EL (cell line): Measurements from ENCODE around the gene CDAN1.

Experiments
- DNase-seq: peaks from one replicate; pipeline ENCODE4 v3.0.0-alpha.2; 2016

The CDAN1 gene

GRCh38 chr15:42707068-42707467 is 29.9 kb downstream of the CDAN1 start:
- no peak for DNase-seq

- DNase-seq = no peak
Observed at GRCh38 chr15:42705336-42705735, 31.6 kb downstream of the CDAN1 start.

DNA sequence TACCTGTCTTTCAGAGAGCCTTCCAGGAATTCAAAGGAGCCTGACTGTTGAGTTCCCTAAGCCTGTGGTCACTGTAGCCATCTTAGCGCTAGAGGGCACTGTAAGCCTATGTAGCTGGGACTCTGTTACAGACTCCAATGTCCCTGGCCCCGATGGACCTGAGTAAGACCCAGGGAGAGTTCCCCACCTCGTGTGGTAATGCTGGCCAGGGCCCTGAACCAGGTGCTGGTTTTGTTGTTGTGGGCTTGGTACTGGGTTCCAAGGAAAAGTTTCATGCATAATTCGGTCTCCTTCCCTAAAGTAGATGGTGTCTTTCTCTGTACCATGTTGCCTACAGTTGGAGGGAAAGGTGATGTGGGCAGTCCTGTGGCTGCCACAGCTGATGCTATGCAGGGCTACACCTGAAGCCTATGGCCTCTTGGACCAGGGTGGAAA is 32.4 kb downstream of the CDAN1 start:
- DNase-seq = peak; percentile 69

DNA sequence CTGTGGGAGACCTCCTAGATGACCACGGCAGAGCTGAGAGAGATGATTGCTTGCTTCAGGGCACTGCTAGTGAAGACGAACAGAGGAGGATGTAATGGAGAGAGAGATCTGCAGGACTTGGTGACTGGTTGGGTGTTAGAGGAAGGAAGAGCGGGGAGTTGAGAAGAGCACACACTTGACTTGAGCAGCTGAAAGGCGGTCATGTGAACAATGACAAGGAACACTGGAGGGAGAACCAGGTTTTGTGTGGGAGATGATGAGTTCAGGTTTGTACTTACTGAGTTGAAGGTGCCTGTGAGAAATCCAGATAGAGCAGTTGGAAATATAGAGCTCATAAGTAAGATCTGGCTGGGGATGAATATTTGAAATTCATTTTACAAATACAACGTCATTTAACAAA is 40.3 kb downstream of the CDAN1 start:
- no peak for DNase-seq

GRCh38 chr15:42695527-42696071 is 41.3 kb downstream of the CDAN1 start:
- no peak for DNase-seq

DNA sequence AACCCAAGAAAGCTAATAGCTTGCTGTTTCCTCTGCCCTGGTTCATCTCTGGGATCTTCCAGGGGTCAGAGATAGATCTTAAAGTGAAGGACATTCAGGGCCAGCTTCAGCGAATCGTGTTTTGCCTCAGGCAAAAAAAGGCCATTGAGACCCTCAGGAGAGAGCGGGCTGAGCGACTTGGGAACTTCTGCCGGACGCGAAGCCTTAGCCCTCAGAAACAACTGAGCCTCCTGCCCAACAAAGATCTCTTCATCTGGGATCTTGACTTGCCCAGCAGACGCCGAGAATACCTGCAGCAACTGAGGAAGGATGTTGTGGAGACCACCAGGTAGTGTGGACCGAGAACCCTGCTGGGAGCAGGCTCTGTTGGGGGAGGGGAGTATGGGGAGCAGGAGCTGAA is 42.5 kb downstream of the CDAN1 start:
- DNase-seq = no peak

- DNase-seq = no peak
Observed at GRCh38 chr15:42693942-42694341, 43.0 kb downstream of the CDAN1 start.

GRCh38 chr15:42693496-42693895 is 43.4 kb downstream of the CDAN1 start:
- no peak for DNase-seq

GRCh38 chr15:42692997-42693396 is 43.9 kb downstream of the CDAN1 start:
- no peak for DNase-seq

GRCh38 chr15:42692536-42692935 is 44.4 kb downstream of the CDAN1 start:
- DNase-seq = no peak

GRCh38 chr15:42691770-42692169 is 45.2 kb downstream of the CDAN1 start:
- no peak for DNase-seq

DNA sequence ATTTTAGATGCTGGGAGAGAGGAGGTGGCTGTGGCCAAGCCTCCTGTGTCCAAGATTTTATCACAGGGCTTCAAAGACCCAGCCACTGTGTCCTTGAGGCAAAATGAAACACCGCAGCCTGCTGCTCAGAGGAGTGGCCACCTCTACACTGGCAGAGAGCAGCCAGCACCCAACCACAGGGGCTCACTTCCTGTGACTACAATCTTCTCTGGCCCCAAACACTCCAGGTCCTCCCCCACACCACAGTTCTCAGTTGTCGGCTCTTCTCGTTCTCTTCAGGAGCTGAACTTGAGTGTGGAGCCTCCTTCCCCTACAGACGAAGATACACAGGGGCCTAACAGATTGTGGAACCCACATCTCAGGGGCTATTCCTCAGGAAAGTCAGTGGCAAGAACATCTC is 45.6 kb downstream of the CDAN1 start:
- DNase-seq = no peak

DNA sequence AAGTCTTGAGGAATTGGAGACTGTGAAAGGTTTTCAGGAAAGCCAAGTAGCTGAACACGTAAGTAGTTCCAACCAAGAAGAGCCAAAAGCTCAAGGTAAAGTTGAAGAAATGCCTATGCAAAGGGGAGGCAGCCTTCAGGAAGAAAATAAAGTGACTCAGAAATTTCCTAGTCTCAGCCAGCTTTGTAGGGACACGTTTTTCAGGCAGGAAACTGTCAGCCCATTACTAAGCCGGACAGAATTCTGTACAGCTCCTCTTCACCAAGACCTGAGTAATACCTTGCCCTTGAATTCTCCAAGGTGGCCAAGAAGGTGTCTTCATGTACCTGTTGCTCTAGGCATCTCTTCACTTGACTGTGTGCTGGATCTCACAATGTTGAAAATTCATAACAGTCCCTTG is 48.6 kb downstream of the CDAN1 start:
- no peak for DNase-seq

- DNase-seq = no peak
Observed at GRCh38 chr15:42687740-42688139, 49.2 kb downstream of the CDAN1 start.

DNA sequence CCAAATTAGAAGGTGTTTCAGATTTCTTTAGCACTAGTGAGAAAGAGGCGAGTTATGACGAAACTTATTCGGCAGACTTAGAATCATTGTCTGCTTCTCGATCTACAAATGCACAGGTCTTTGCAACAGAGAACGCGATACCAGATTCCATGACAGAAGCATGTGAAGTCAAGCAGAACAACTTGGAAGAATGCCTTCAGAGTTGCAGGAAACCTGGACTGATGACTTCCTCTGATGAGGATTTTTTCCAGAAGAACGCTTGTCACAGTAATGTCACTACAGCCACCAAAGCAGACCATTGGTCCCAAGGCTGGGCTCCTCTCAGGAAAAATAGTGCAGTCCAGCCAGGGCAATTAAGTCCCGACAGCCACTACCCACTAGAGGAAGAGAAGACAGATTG is 50.6 kb downstream of the CDAN1 start:
- DNase-seq = no peak

DNA sequence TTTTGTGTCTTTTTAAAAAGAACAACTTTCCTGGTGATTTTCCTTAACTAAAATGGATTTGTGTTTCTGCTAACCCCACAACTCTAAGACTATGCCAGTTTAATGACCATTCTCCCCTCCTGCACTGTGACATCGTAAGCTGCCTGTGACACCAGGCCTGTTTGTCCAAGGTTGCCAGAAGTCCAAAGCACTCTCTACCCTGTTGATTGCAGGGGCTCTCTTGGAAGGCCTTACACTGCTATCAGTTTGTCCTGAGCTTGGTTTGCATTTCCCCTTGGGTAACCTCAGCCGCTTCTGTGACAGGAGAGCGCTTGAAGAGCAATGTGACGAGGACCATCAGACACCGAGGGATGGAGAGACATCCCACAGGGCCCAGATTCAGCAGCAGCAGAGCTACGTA is 55.8 kb downstream of the CDAN1 start:
- DNase-seq = no peak

DNA sequence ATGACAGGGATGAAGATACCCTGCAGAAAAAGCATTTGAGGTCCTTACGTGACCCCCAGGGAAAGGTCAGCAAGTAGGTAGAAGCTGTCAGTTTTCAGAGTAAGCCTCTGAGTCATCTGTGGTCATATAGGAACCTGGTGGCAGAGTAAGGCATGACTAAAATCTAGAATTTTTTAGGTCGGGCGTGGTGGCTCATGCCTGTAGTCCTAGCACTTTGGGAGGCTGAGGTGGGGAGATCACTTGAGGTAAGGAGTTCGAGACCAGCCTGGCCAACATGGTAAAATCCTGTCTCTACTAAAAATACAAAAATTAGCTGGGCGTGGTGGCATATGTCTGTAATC is 56.8 kb downstream of the CDAN1 start:
- DNase-seq = peak; percentile 14

- peak; percentile 12 for DNase-seq
Observed at GRCh38 chr15:42679285-42680141, 57.4 kb downstream of the CDAN1 start.

DNA sequence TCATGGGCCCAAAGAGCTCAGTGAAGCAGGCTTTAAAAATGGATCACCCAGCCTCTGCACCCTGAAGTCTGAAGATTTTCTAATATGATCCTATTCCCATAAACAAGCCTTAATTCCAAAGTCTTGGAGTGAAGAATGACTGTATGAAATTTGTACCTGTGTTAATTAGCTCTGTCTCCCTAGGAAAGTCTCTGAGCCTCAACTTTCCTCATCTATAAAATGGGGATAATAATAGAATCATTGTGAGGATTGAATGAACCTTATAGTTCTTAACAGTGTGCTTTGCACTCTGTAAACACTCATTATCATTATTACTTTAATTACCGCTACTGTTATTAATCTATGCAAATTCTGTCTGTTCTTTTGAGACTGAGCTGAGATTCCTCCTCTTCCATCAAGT is 61.9 kb downstream of the CDAN1 start:
- no peak for DNase-seq

DNA sequence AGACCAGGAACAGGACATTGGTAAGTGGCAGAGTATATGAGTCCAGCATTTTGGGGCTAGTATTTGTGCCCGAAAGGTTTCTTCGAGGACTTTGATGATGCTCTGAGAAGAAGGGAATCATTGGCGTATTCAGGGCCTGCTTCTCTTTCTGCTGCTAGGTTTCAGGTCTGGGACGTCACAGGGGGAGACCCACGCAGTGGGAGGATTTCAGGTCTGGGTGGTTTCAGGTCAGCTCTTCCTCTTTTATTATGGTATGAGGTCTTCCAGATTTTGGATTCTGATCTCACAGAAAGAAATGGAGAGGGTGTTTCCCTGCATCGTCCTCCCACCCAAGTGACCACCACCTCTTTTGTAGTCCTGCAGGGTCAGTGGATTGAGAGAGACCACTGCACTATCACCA is 62.5 kb downstream of the CDAN1 start:
- no peak for DNase-seq
